Adrenal gland (tissue), 5 donors: Measurements from ENCODE around the gene COL25A1.

Experiments
- POLR2A ChIP-seq, 2 donors: fragments of 450-650 bp; IDR thresholded peaks; one replicate each; pipeline ENCODE4 v1.6.1; 2017; ENCODE audit warnings: antibody characterized with exemption in 2 of 2, mild to moderate bottlenecking in 2 of 2, moderate library complexity in 1 of 2
- TF ChIP-seq, protein P1 (sequence below), 6 experiments: fragments of 450-650 bp in 4 of 6; fragments of 200-600 bp in 2 of 6; sonication (generic) in 1 of 6; IDR thresholded peaks; 1 replicate in 5 of 6; 2 replicates in 1 of 6; pipeline versions ENCODE4 v1.5.1 to v1.8.0; 2016 to 2021; ENCODE audit warnings: antibody characterized with exemption in 6 of 6, mild to moderate bottlenecking in 2 of 6, moderate library complexity in 1 of 6
- donor health status: DM: no; HTN: no; CAD: no.

- TF ChIP-seq, protein P1, sequence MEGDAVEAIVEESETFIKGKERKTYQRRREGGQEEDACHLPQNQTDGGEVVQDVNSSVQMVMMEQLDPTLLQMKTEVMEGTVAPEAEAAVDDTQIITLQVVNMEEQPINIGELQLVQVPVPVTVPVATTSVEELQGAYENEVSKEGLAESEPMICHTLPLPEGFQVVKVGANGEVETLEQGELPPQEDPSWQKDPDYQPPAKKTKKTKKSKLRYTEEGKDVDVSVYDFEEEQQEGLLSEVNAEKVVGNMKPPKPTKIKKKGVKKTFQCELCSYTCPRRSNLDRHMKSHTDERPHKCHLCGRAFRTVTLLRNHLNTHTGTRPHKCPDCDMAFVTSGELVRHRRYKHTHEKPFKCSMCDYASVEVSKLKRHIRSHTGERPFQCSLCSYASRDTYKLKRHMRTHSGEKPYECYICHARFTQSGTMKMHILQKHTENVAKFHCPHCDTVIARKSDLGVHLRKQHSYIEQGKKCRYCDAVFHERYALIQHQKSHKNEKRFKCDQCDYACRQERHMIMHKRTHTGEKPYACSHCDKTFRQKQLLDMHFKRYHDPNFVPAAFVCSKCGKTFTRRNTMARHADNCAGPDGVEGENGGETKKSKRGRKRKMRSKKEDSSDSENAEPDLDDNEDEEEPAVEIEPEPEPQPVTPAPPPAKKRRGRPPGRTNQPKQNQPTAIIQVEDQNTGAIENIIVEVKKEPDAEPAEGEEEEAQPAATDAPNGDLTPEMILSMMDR (IDR thresholded peaks at IDR 0.05): no peak
- no peak for TF ChIP-seq POLR2A (IDR thresholded peaks at IDR 0.05)
Observed at GRCh38 chr4:108830509-108831244, 471.8 kb downstream of the COL25A1 start.
